Lung (tissue), 12 donors: Measurements from ENCODE around the gene POMT2. TPM values are rescaled to one million over a fixed set of nuclear protein-coding genes. Genes with fewer than 3 reads are reported as not detected.
"Not testable (repeated sequence)": the region's sequence is repeated elsewhere in the genome, so short reads cannot be mapped to it uniquely, and the experiment has no call there.

Source experiments
- ATAC-seq: fragments of 200-7000 bp; cut with Tn5 transposase; one replicate; pipeline ENCODE4 v1.9.1; 2020; ENCODE audit warnings: moderate number of reproducible peaks; ENCODE audit not compliant: insufficient read depth, low FRiP score
- DNase-seq, 3 donors: peaks; one replicate each; pipeline ENCODE4 v3.0.0-alpha.2; 2013 to 2017
- H3K27ac ChIP-seq, 2 donors: one replicate each; pipeline ENCODE4 v1.5.1; 2013; ENCODE audit warnings: mild to moderate bottlenecking in 2 of 2, moderate library complexity in 2 of 2, control low read depth in 1 of 2, inconsistent platforms in 1 of 2, low read depth in 1 of 2, low read length in 1 of 2
- H3K27me3 ChIP-seq, 3 donors: one replicate each; pipeline ENCODE4 v1.5.1; 2013; ENCODE audit warnings: low read length in 2 of 3; ENCODE audit not compliant: control insufficient read depth in 3 of 3, insufficient read depth in 3 of 3
- H3K36me3 ChIP-seq, 4 donors: one replicate each; pipeline ENCODE4 v1.5.1; 2013; ENCODE audit warnings: low read length in 4 of 4, mild to moderate bottlenecking in 1 of 4, moderate library complexity in 1 of 4; ENCODE audit not compliant: control insufficient read depth in 4 of 4, insufficient read depth in 4 of 4
- H3K4me1 ChIP-seq, 5 donors: one replicate each; pipeline ENCODE4 v1.5.1; 2013; ENCODE audit warnings: low read length in 5 of 5, mild to moderate bottlenecking in 2 of 5, moderate library complexity in 1 of 5; ENCODE audit not compliant: control insufficient read depth in 5 of 5, insufficient read depth in 5 of 5
- H3K4me3 ChIP-seq: one replicate; pipeline ENCODE4 v1.5.1; 2013; ENCODE audit warnings: mild to moderate bottlenecking, control low read depth, moderate library complexity
- H3K9ac ChIP-seq, 2 donors: one replicate each; pipeline ENCODE4 v1.5.1; 2013; ENCODE audit warnings: low read length in 2 of 2, control low read depth in 1 of 2; ENCODE audit not compliant: insufficient read depth in 1 of 2
- H3K9me3 ChIP-seq, 4 donors: one replicate each; pipeline ENCODE4 v1.5.1; 2013; ENCODE audit warnings: low read length in 3 of 4, mild to moderate bottlenecking in 1 of 4, moderate library complexity in 1 of 4; ENCODE audit not compliant: control insufficient read depth in 4 of 4, insufficient read depth in 3 of 4
- CTCF ChIP-seq: IDR thresholded peaks from 2 replicates; pipeline ENCODE4 v1.5.1; 2012; ENCODE audit warnings: mild to moderate bottlenecking; ENCODE audit errors: control extremely low read depth, extremely low read depth
- WGBS, 2 donors: extraction: QIAGEN DNeasy Blood & Tissue Kit; methylation state at CpG; one replicate each; pipeline ENCODE4 v1.1.7; 2013; 5-methylcytosine and 5-hydroxymethylcytosine counted together
- polyA plus RNA-seq, 2 donors: library from polyadenylated mRNA; stranded (reverse); fragments of 200-250 nt; gene quantifications; one replicate each; pipeline ENCODE4 v1.2.1, GENCODE V29; 2013
- total RNA-seq, 2 donors: library from RNA; depleted of rRNA in 1 of 2; stranded (reverse); fragments of >200 nt in 1 of 2; gene quantifications; one replicate each; pipeline ENCODE4 v1.2.1, GENCODE V29; 2014 to 2021
- donor health status: control.
- donor health status: control.
- donor health status: Bipolar disorder and iron deficiency.
- donor health status: healthy.
- donor health status: DM: yes; HTN: yes; CAD: no.

The POMT2 gene
- total and polyA plus RNA-seq, 4 donors: 10.0 to 43.1 (median 14.2) TPM

GRCh38 chr14:77281852-77282410 is 38.8 kb downstream of the POMT2 start:
- Histone ChIP-seq H3K36me3 (peaks cover 33 to 65% (median 36%) of the 10 kb centered on the region in 4 donors), H3K4me1 (no peaks in the 10 kb centered on the region), H3K4me3 (no peak overlapping the region), H3K27me3 (no peaks in the 10 kb centered on the region), H3K9ac (no peak overlapping the region), H3K27ac (no peak overlapping the region), H3K9me3 (peaks cover 0 to 1% (median 0%) of the 10 kb centered on the region in 4 donors)
- ATAC-seq (no peak), DNase-seq (no peak)
- WGBS, 2 donors: 92 to 94% methylated on average over 6 of the region's 6 CpGs
- TF ChIP-seq CTCF: no peak

- DNase-seq, H3K4me1 ChIP-seq, H3K4me3 ChIP-seq, H3K9ac ChIP-seq, H3K27ac ChIP-seq, H3K27me3 ChIP-seq, H3K9me3 ChIP-seq, ATAC-seq: not testable (repeated sequence)
- 98 to 99% methylated on average over 4 of the region's 4 CpGs for WGBS, 2 donors
- peaks cover 24 to 65% (median 36%) of the 10 kb centered on the region in 4 donors for H3K36me3 ChIP-seq
Observed at GRCh38 chr14:77280921-77281320, 39.8 kb downstream of the POMT2 start.

GRCh38 chr14:77279719-77280118 is 41.0 kb downstream of the POMT2 start:
- ATAC-seq: no peak
- H3K9me3 ChIP-seq: peaks cover 0 to 2% (median 0%) of the 10 kb centered on the region in 4 donors
- 91 to 96% methylated on average over 13 of the region's 13 CpGs for WGBS, 2 donors
- H3K27ac ChIP-seq: no peak overlapping the region
- DNase-seq: no peak
- H3K4me3 ChIP-seq: no peak overlapping the region
- TF ChIP-seq CTCF: no peak
- H3K27me3 ChIP-seq: no peaks in the 10 kb centered on the region
- H3K36me3 ChIP-seq: peaks cover 13 to 56% (median 28%) of the 10 kb centered on the region in 4 donors
- H3K9ac ChIP-seq: no peak overlapping the region
- H3K4me1 ChIP-seq: no peaks in the 10 kb centered on the region

GRCh38 chr14:77278461-77279230 is 42.0 kb downstream of the POMT2 start:
- Histone ChIP-seq H3K27ac (no peak overlapping the region), H3K4me3 (no peak overlapping the region), H3K4me1 (no peaks in the 10 kb centered on the region), H3K9ac (no peak overlapping the region), H3K27me3 (no peaks in the 10 kb centered on the region), H3K9me3 (peaks cover 0 to 2% (median 0%) of the 10 kb centered on the region in 4 donors), H3K36me3 (peaks cover 4 to 49% (median 19%) of the 10 kb centered on the region in 4 donors)
- no peak for TF ChIP-seq CTCF
- no peak for DNase-seq
- WGBS, 2 donors: 95% methylated on average over 14 of the region's 14 CpGs
- no peak for ATAC-seq
